HepG2 (cell line): ENCODE measurements around the gene GPC4. TPM values are rescaled to one million over a fixed set of nuclear protein-coding genes. Genes with fewer than 3 reads are reported as not detected.

Source experiments
- ATAC-seq: fragments of 200-7000 bp; cut with Tn5 transposase; 3 replicates; pipeline ENCODE4 v1.9.1; 2020; ENCODE audit warnings: mild to moderate bottlenecking, moderate library complexity
- BruUV-seq: library from RNA; stranded (reverse); fragments of 400-500 nt; replicated peaks from 2 replicates; lab custom pipeline; 2021; lab: Mats Ljungman, UMichigan
- CTCF ChIA-PET: fragments of 300-600 bp; formaldehyde crosslinking; extraction: SDS; loops from one replicate; lab custom pipeline; 2021; ENCODE audit warnings: low total read pairs, inconsistent platforms, low intra/inter-chr PET ratio; lab: Yijun Ruan, JAX
- POLR2A ChIA-PET: fragments of 350-600 bp; sonication (Branson Sonifier 250); formaldehyde crosslinking; loops from one replicate; lab custom pipeline; 2020; ENCODE audit warnings: antibody characterized with exemption, inconsistent platforms; lab: Yijun Ruan, JAX
- DNase-seq: peaks from one replicate; pipeline ENCODE4 v3.0.0-alpha.2; 2015; ENCODE audit warnings: low spot score
- FAIRE-seq: peaks from 3 replicates; lab custom pipeline; 2011; peaks lifted over from hg19 to GRCh38; lab: Jason Lieb, UNC
- H2AFZ ChIP-seq: one replicate; pipeline ENCODE4 v1.6.1; 2011; ENCODE audit warnings: low read length, inconsistent platforms
- H3K27ac ChIP-seq: fragments of 300-600 bp; 3 replicates; pipeline ENCODE4 v1.8.0; 2011; ENCODE audit warnings: mixed run types, mild to moderate bottlenecking, mixed read lengths, low read length, inconsistent platforms; ENCODE audit not compliant: insufficient read depth; ENCODE audit errors: extremely low read length
- H3K27me3 ChIP-seq, 2 experiments: fragments of 200-600 bp in 1 of 2; 2 replicates in 1 of 2; 3 replicates in 1 of 2; pipeline versions ENCODE4 v1.6.0 to v1.8.0; 2011; ENCODE audit warnings: low read length in 2 of 2, mild to moderate bottlenecking in 2 of 2, moderate library complexity in 2 of 2, inconsistent platforms in 1 of 2; ENCODE audit not compliant: insufficient read depth in 2 of 2, control insufficient read depth in 1 of 2
- H3K36me3 ChIP-seq, 2 experiments: fragments of 200-600 bp in 1 of 2; replicated peaks in 1 of 2; 2 replicates in 1 of 2; 3 replicates in 1 of 2; pipeline versions ENCODE4 v1.5.1 to v1.8.0; 2011; ENCODE audit warnings: low read length in 2 of 2, inconsistent platforms in 1 of 2; ENCODE audit not compliant: insufficient read depth in 2 of 2, control insufficient read depth in 1 of 2
- H3K4me1 ChIP-seq: 2 replicates; pipeline ENCODE4 v1.5.1; 2012; ENCODE audit warnings: low read length, inconsistent platforms; ENCODE audit not compliant: insufficient read depth
- H3K4me2 ChIP-seq: 2 replicates; pipeline ENCODE4 v1.6.0; 2011; ENCODE audit warnings: low read depth, low read length, inconsistent platforms
- H3K4me3 ChIP-seq, 3 experiments: fragments of 200-600 bp in 1 of 3; sonication (generic), shearing (Covaris generic) in 1 of 3; replicated peaks in 1 of 3; 2 replicates each; pipeline ENCODE4 v1.5.1; 2011 to 2016; ENCODE audit warnings: low read length in 3 of 3, inconsistent platforms in 2 of 3, low read depth in 2 of 3, mild to moderate bottlenecking in 2 of 3, control low read depth in 1 of 3, mixed read lengths in 1 of 3; ENCODE audit not compliant: insufficient read depth in 1 of 3
- H3K79me2 ChIP-seq: one replicate; pipeline ENCODE4 v1.6.1; 2011; ENCODE audit warnings: low read length, inconsistent platforms; ENCODE audit not compliant: insufficient read depth
- H3K9ac ChIP-seq: 2 replicates; pipeline ENCODE4 v1.6.0; 2011; ENCODE audit warnings: mild to moderate bottlenecking, low read depth, low read length, inconsistent platforms; ENCODE audit not compliant: insufficient read depth
- H3K9me3 ChIP-seq: 2 replicates; pipeline ENCODE4 v1.5.1; 2012; ENCODE audit warnings: mild to moderate bottlenecking, low read length
- H4K20me1 ChIP-seq: 2 replicates; pipeline ENCODE4 v1.6.0; 2011; ENCODE audit warnings: inconsistent platforms, mild to moderate bottlenecking, low read length, moderate library complexity; ENCODE audit not compliant: insufficient read depth
- CBFB ChIP-seq: sonication (generic); formaldehyde crosslinking; IDR thresholded peaks from 2 replicates; pipeline ENCODE4 v1.4.0; 2020; ENCODE audit warnings: missing genetic modification reagents
- GPN1 ChIP-seq: sonication (generic); formaldehyde crosslinking; IDR thresholded peaks from 2 replicates; pipeline ENCODE4 v1.5.1; 2020; ENCODE audit warnings: missing genetic modification reagents, borderline replicate concordance
- GRHL1 ChIP-seq: sonication (generic); formaldehyde crosslinking; conservative IDR thresholded peaks from 2 replicates; pipeline ENCODE4 v1.8.0; 2022; ENCODE audit warnings: missing genetic modification reagents
- KDM5B ChIP-seq: sonication (generic); formaldehyde crosslinking; IDR thresholded peaks from 2 replicates; pipeline ENCODE4 v1.4.0; 2020; ENCODE audit warnings: missing genetic modification reagents, mild to moderate bottlenecking, borderline replicate concordance
- NFRKB ChIP-seq: fragments of 450-650 bp; IDR thresholded peaks from 2 replicates; pipeline ENCODE4 v1.6.1; 2017
- PREB ChIP-seq: sonication (generic); formaldehyde crosslinking; IDR thresholded peaks from 2 replicates; pipeline ENCODE4 v1.4.0; 2020; ENCODE audit warnings: missing genetic modification reagents
- ZHX1 ChIP-seq: sonication (generic); formaldehyde crosslinking; IDR thresholded peaks from 2 replicates; pipeline ENCODE4 v1.8.1; 2022; ENCODE audit warnings: low read depth, mild to moderate bottlenecking, missing genetic modification reagents
- ZNF34 ChIP-seq: sonication (generic); formaldehyde crosslinking; IDR thresholded peaks from 2 replicates; pipeline ENCODE4 v1.4.0; 2020; ENCODE audit warnings: mild to moderate bottlenecking, missing genetic modification reagents, borderline replicate concordance
- ZNF446 ChIP-seq: sonication (generic); formaldehyde crosslinking; IDR thresholded peaks from 2 replicates; pipeline ENCODE4 v1.5.0; 2020; ENCODE audit warnings: mild to moderate bottlenecking, missing genetic modification reagents
- ZNF572 ChIP-seq: sonication (generic); formaldehyde crosslinking; IDR thresholded peaks from 2 replicates; pipeline ENCODE4 v1.5.1; 2020; ENCODE audit warnings: mild to moderate bottlenecking, missing genetic modification reagents
- ZNF841 ChIP-seq: sonication (generic); formaldehyde crosslinking; IDR thresholded peaks from 2 replicates; pipeline ENCODE4 v1.8.1; 2023; ENCODE audit warnings: missing genetic modification reagents, borderline replicate concordance
- ZSCAN30 ChIP-seq: sonication (generic); formaldehyde crosslinking; IDR thresholded peaks from 2 replicates; pipeline ENCODE4 v1.5.0; 2020; ENCODE audit warnings: mild to moderate bottlenecking, missing genetic modification reagents
- ZSCAN9 ChIP-seq: IDR thresholded peaks from 2 replicates; pipeline ENCODE4 v1.6.1; 2016; ENCODE audit warnings: borderline replicate concordance
- WGBS: methylation state at CpG from one replicate; pipeline ENCODE4 v1.1.6; 2017; ENCODE audit warnings: low lambda C conversion rate; 5-methylcytosine and 5-hydroxymethylcytosine counted together
- in situ Hi-C: cut with HindIII; loops from 2 replicates; pipeline ENCODE4 v1.10.0; 2017; ENCODE audit warnings: low pct_unique_long_range_greater_than_20kb; ENCODE audit not compliant: extremely low pct_ligation_motif_present
- intact Hi-C: fragments of 100-400 bp; cut with micrococcal nuclease; formaldehyde crosslinking; loops from one replicate; pipeline ENCODE4 v1.10.0; 2022; ENCODE audit not compliant: unreplicated experiment
- polyA plus RNA-seq, 8 experiments: library from polyadenylated mRNA; depleted of rRNA in 3 of 8; stranded (reverse) in 7 of 8; unstranded in 1 of 8; fragments of >200 nt; fragmentation: Illumina TruSeq in 4 of 8; extraction: Trizol in 4 of 8; gene quantifications; 2 replicates each; pipeline versions ENCODE4 v1.2.1 to v1.2.3, GENCODE V29; 2011 to 2016; ENCODE audit warnings: low read depth in 4 of 8, missing spikeins in 1 of 8, mixed read lengths in 1 of 8; ENCODE audit not compliant: insufficient read depth in 1 of 8
- total RNA-seq, 5 experiments: library from RNA; depleted of rRNA; stranded (reverse); fragments of >200 nt; fragmentation: Illumina TruSeq; extraction: Trizol; gene quantifications; 2 replicates each; pipeline ENCODE4 v1.2.3, GENCODE V29; 2016; ENCODE audit warnings: low read depth in 1 of 5

Gene GPC4
- total and polyA plus RNA-seq, 2 of the 13 experiments (the other 11 are each of a cell fraction or from before 2014, with no cell fraction given): 0.29 to 0.38 TPM

- Histone ChIP-seq H3K9ac (no peak overlapping the region), H3K4me3 (no peak overlapping the region), H3K27ac (no peak overlapping the region), H3K4me1 (no peaks in the 10 kb centered on the region), H3K9me3 (no peaks in the 10 kb centered on the region), H3K79me2 (no peaks in the 10 kb centered on the region), H3K4me2 (no peak overlapping the region), H3K36me3 (no peaks in the 10 kb centered on the region), H4K20me1 (no peaks in the 10 kb centered on the region), H3K27me3 (no peaks in the 10 kb centered on the region), H2AFZ (no peak overlapping the region)
- DNase-seq: no peak
- no TSS peak for BruUV-seq
- ATAC-seq: no peak
- WGBS: 51% methylated on average over 10 of the region's 10 CpGs
- TF ChIP-seq PREB: no peak
- no peak for TF ChIP-seq ZNF34 (CRISPR knock-in tag)
- TF ChIP-seq CBFB: no peak
- no peak for TF ChIP-seq GPN1
- no peak for TF ChIP-seq ZNF572 (CRISPR knock-in tag)
- no peak for TF ChIP-seq GRHL1 (CRISPR knock-in tag)
- no peak for TF ChIP-seq NFRKB
- no peak for TF ChIP-seq ZHX1
- no peak for TF ChIP-seq ZSCAN30 (CRISPR knock-in tag)
- no peak for TF ChIP-seq ZNF841 (CRISPR knock-in tag)
- TF ChIP-seq KDM5B (CRISPR knock-in tag): no peak
- TF ChIP-seq ZSCAN9 (CRISPR knock-in tag): no peak
- TF ChIP-seq ZNF446 (CRISPR knock-in tag): no peak
- in situ Hi-C loops: no loop called here
- intact Hi-C loops: no loop called here
- ChIA-PET CTCF (no interaction called here), POLR2A (no interaction called here)
- no peak for FAIRE-seq
These were observed 12.3 kb downstream of the GPC4 start for GRCh38 chrX:133402830-133403625.
